SK-N-SH treated with all-trans-retinoic acid at 6 μM for 48 hours (cell line): ENCODE results near the gene DOLK.
A peak's percentile ranks its signal among the peaks of the same experiment; 100 is the strongest.

Source experiments
- ATAC-seq: fragments of 200-7000 bp; cut with Tn5 transposase; 3 replicates; pipeline ENCODE4 v1.9.1; 2020; ENCODE audit warnings: mild to moderate bottlenecking, moderate library complexity
- ARNTL ChIP-seq: fragments of 450-650 bp; formaldehyde crosslinking; IDR thresholded peaks from 2 replicates; pipeline ENCODE4 v1.5.0; 2020; ENCODE audit warnings: low read depth, mild to moderate bottlenecking, moderate library complexity, borderline replicate concordance
- CREB5 ChIP-seq: fragments of 250-450 bp; sonication (Bioruptor Pico); IDR thresholded peaks from 2 replicates; pipeline ENCODE4 v1.5.1; 2020; ENCODE audit warnings: low read depth, mild to moderate bottlenecking, moderate library complexity
- CSDC2 ChIP-seq: fragments of 250-450 bp; sonication (Bioruptor Pico); IDR thresholded peaks from 2 replicates; pipeline ENCODE4 v1.5.0; 2020; ENCODE audit warnings: mild to moderate bottlenecking, moderate library complexity
- ESRRG ChIP-seq: fragments of 250-450 bp; sonication (Bioruptor Pico); IDR thresholded peaks from 2 replicates; pipeline ENCODE4 v1.6.1; 2021; ENCODE audit warnings: mild to moderate bottlenecking
- GLIS3 ChIP-seq: fragments of 250-450 bp; sonication (Bioruptor Pico); IDR thresholded peaks from 2 replicates; pipeline ENCODE4 v1.5.0; 2020; ENCODE audit warnings: mild to moderate bottlenecking, moderate library complexity
- ISL1 ChIP-seq: fragments of 250-450 bp; sonication (Bioruptor Pico); IDR thresholded peaks from 2 replicates; pipeline ENCODE4 v2.1.2; 2022; ENCODE audit warnings: mild to moderate bottlenecking, moderate library complexity
- OSR1 ChIP-seq: fragments of 250-450 bp; sonication (Bioruptor Pico); IDR thresholded peaks from 2 replicates; pipeline ENCODE4 v1.8.0; 2022; ENCODE audit warnings: moderate library complexity, mild to moderate bottlenecking, inconsistent platforms
- POU6F1 ChIP-seq: fragments of 250-450 bp; sonication (Bioruptor Pico); IDR thresholded peaks from 2 replicates; pipeline ENCODE4 v1.8.0; 2021; ENCODE audit warnings: low read depth, mild to moderate bottlenecking, moderate library complexity, borderline replicate concordance
- RARB ChIP-seq: fragments of 250-450 bp; sonication (Bioruptor Pico); IDR thresholded peaks from 2 replicates; pipeline ENCODE4 v1.8.0; 2021; ENCODE audit warnings: mild to moderate bottlenecking, moderate library complexity
- SNAI2 ChIP-seq: fragments of 250-450 bp; sonication (Bioruptor Pico); IDR thresholded peaks from 2 replicates; pipeline ENCODE4 v1.5.0; 2020; ENCODE audit warnings: mild to moderate bottlenecking, moderate library complexity
- TOX ChIP-seq: fragments of 250-450 bp; sonication (Bioruptor Pico); IDR thresholded peaks from 2 replicates; pipeline ENCODE4 v1.8.0; 2021; ENCODE audit warnings: mild to moderate bottlenecking, moderate library complexity, borderline replicate concordance
- ZC3H10 ChIP-seq: fragments of 250-450 bp; sonication (Bioruptor Pico); IDR thresholded peaks from 2 replicates; pipeline ENCODE4 v1.5.1; 2021; ENCODE audit warnings: mild to moderate bottlenecking, moderate library complexity
- ZFP3 ChIP-seq: fragments of 250-450 bp; sonication (Bioruptor Pico); IDR thresholded peaks from 2 replicates; pipeline ENCODE4 v1.5.0; 2020; ENCODE audit warnings: mild to moderate bottlenecking, moderate library complexity
- ZFP30 ChIP-seq: fragments of 450-650 bp; formaldehyde crosslinking; IDR thresholded peaks from 2 replicates; pipeline ENCODE4 v1.5.0; 2022; ENCODE audit warnings: mild to moderate bottlenecking, moderate library complexity
- ZNF565 ChIP-seq: fragments of 450-650 bp; formaldehyde crosslinking; conservative IDR thresholded peaks from 2 replicates; pipeline ENCODE4 v1.5.0; 2020; ENCODE audit warnings: low read depth, mild to moderate bottlenecking, moderate library complexity
- ZNF70 ChIP-seq: fragments of 450-650 bp; formaldehyde crosslinking; IDR thresholded peaks from 2 replicates; pipeline ENCODE4 v1.5.0; 2020; ENCODE audit warnings: mild to moderate bottlenecking, moderate library complexity
- TF ChIP-seq, protein P1 (sequence below): fragments of 250-450 bp; sonication (Bioruptor Pico); IDR thresholded peaks from 2 replicates; pipeline ENCODE4 v1.5.1; 2021; ENCODE audit warnings: mild to moderate bottlenecking, moderate library complexity
- TF ChIP-seq, protein P2 (sequence below): fragments of 250-450 bp; sonication (Bioruptor Pico); IDR thresholded peaks from 2 replicates; pipeline ENCODE4 v1.8.0; 2020; ENCODE audit warnings: mild to moderate bottlenecking, moderate library complexity, borderline replicate concordance

The DOLK gene

DNA sequence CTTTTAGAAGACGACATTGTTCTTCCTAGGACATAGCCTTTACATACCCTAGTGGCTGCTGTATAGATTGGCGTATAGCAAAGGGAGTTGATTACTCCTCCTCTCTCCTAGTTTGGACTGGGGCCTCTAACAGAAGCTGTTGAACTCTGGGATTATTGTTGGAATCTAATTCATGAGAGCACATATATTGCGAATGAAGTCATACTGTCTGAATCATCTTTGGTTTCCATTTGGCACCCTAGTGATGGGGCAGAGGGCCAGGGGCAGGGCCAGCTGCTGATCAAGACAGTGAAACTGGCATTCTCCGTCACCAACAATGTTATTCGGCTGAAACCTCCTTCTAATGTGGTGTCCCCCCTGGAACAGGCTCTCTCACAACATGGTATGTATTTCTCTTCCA lies 40.4 kb upstream of the DOLK start:
- TF ChIP-seq, protein P1, sequence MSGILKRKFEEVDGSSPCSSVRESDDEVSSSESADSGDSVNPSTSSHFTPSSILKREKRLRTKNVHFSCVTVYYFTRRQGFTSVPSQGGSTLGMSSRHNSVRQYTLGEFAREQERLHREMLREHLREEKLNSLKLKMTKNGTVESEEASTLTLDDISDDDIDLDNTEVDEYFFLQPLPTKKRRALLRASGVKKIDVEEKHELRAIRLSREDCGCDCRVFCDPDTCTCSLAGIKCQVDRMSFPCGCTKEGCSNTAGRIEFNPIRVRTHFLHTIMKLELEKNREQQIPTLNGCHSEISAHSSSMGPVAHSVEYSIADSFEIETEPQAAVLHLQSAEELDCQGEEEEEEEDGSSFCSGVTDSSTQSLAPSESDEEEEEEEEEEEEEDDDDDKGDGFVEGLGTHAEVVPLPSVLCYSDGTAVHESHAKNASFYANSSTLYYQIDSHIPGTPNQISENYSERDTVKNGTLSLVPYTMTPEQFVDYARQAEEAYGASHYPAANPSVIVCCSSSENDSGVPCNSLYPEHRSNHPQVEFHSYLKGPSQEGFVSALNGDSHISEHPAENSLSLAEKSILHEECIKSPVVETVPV (CRISPR knock-in tag): no peak
- TF ChIP-seq ESRRG: no peak
- no peak for TF ChIP-seq ZNF565 (CRISPR knock-in tag)
- TF ChIP-seq CREB5 (CRISPR knock-in tag): 0 out of 2 replicates have a peak, but pooled peaks have one; percentile 24
- TF ChIP-seq ZFP3 (CRISPR knock-in tag): no peak
- no peak for TF ChIP-seq ZC3H10 (CRISPR knock-in tag)
- TF ChIP-seq CSDC2 (CRISPR knock-in tag): no peak
- TF ChIP-seq SNAI2 (CRISPR knock-in tag): peak; percentile 58; the same call in 1 of the 2 replicates
- no peak for TF ChIP-seq ARNTL (CRISPR knock-in tag)
- TF ChIP-seq GLIS3 (CRISPR knock-in tag): no peak
- peak; percentile 91 for ATAC-seq

GRCh38 chr9:128986671-128987070 lies 39.3 kb upstream of the DOLK start:
- ATAC-seq: no peak

DNA sequence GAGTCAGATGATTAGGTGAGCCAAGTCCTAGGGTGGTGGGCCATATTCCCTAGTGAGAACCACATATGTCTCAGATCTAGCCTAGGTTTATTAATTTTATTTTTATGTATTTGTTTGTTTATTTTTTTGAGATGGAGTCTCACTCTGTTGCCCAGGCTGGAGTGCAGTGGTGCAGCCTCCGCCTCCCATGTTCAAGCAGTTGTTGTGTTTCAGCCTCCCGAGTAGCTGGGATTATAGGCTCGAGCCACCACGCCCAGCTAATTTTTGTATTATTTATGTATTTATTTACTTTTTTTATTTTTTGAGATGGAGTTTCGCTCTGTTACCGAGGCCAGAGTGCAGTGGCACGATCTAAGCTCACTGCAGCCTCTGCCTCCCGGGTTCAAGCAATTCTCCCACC lies 36.1 kb upstream of the DOLK start:
- TF ChIP-seq, protein P1 (CRISPR knock-in tag): no peak
- TF ChIP-seq CSDC2 (CRISPR knock-in tag) (no peak), ZFP3 (CRISPR knock-in tag) (no peak), ZFP30 (CRISPR knock-in tag) (no peak), CREB5 (CRISPR knock-in tag) (no peak), TOX (CRISPR knock-in tag) (no peak), ISL1 (no peak), SNAI2 (CRISPR knock-in tag) (no peak), OSR1 (CRISPR knock-in tag) (no peak), ZNF565 (CRISPR knock-in tag) (no peak)
- ATAC-seq: no peak

More at GRCh38 chr9:128986671-128987070, 39.3 kb upstream of the DOLK start:
- TF ChIP-seq ARNTL (CRISPR knock-in tag) (no peak), CSDC2 (CRISPR knock-in tag) (no peak), TOX (CRISPR knock-in tag) (no peak), SNAI2 (CRISPR knock-in tag) (no peak), ZNF565 (CRISPR knock-in tag) (no peak), CREB5 (CRISPR knock-in tag) (no peak), ZFP3 (CRISPR knock-in tag) (no peak)
- TF ChIP-seq, protein P2, sequence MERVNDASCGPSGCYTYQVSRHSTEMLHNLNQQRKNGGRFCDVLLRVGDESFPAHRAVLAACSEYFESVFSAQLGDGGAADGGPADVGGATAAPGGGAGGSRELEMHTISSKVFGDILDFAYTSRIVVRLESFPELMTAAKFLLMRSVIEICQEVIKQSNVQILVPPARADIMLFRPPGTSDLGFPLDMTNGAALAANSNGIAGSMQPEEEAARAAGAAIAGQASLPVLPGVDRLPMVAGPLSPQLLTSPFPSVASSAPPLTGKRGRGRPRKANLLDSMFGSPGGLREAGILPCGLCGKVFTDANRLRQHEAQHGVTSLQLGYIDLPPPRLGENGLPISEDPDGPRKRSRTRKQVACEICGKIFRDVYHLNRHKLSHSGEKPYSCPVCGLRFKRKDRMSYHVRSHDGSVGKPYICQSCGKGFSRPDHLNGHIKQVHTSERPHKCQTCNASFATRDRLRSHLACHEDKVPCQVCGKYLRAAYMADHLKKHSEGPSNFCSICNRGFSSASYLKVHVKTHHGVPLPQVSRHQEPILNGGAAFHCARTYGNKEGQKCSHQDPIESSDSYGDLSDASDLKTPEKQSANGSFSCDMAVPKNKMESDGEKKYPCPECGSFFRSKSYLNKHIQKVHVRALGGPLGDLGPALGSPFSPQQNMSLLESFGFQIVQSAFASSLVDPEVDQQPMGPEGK (CRISPR knock-in tag): no peak
- TF ChIP-seq, all 23 proteins: peak for 0

GRCh38 chr9:128979111-128979510 lies 31.7 kb upstream of the DOLK start:
- TF ChIP-seq ISL1 (no peak), CREB5 (CRISPR knock-in tag) (no peak), ZC3H10 (CRISPR knock-in tag) (no peak), CSDC2 (CRISPR knock-in tag) (no peak), ZNF70 (CRISPR knock-in tag) (no peak), POU6F1 (CRISPR knock-in tag) (no peak), ZFP3 (CRISPR knock-in tag) (no peak), GLIS3 (CRISPR knock-in tag) (no peak), SNAI2 (CRISPR knock-in tag) (no peak), RARB (no peak)
- TF ChIP-seq, all 23 proteins: peak for 0
- ATAC-seq: no peak
